Neuronal stem cell (in vitro differentiated cells): Measurements from ENCODE around the gene DNAJC9. TPM values are rescaled to one million over a fixed set of nuclear protein-coding genes. Genes with fewer than 3 reads are reported as not detected.

ENCODE experiments used
- small RNA-seq: library from polyadenylated mRNA; stranded (forward); fragments of <200 nt; extraction: miRNeasy Mini kit (QIAGEN cat#:217004); gene quantifications from one replicate; pipeline ENCODE3, GENCODE V24; 2013; ENCODE audit not compliant: insufficient read depth

Gene DNAJC9

Small RNA genes lying within 50 kb of the gene (small RNA-seq; reads per million reads assigned to genes)
- gene RF00019 (not detected), gene RNU6-833P (not detected)
